KMS-11 (cell line): Measurements from ENCODE around the gene BPIFA2.
"Not testable (repeated sequence)": the region's sequence is repeated elsewhere in the genome, so short reads cannot be mapped to it uniquely, and the experiment has no call there.

Source experiments
- H2AFZ ChIP-seq: fragments of 200-600 bp; sonication (generic); 2 replicates; pipeline ENCODE4 v1.6.1; 2016; ENCODE audit warnings: antibody characterized with exemption, mixed run types, low read depth
- H3K27ac ChIP-seq: fragments of 200-600 bp; sonication (generic); 2 replicates; pipeline ENCODE4 v1.6.1; 2016; ENCODE audit warnings: mild to moderate bottlenecking, mixed run types
- H3K27me3 ChIP-seq: fragments of 200-600 bp; sonication (generic); 2 replicates; pipeline ENCODE4 v1.6.1; 2017; ENCODE audit warnings: mild to moderate bottlenecking, low read depth, mixed run types, moderate library complexity; ENCODE audit not compliant: insufficient read depth
- H3K36me3 ChIP-seq: fragments of 200-600 bp; sonication (generic); 2 replicates; pipeline ENCODE4 v1.6.1; 2017; ENCODE audit warnings: mild to moderate bottlenecking, mixed run types; ENCODE audit not compliant: insufficient read depth
- H3K4me1 ChIP-seq: fragments of 200-600 bp; sonication (generic); 2 replicates; pipeline ENCODE4 v1.6.1; 2016; ENCODE audit warnings: mild to moderate bottlenecking, low read depth, mixed run types; ENCODE audit not compliant: poor library complexity, severe bottlenecking
- H3K4me2 ChIP-seq: fragments of 200-600 bp; sonication (generic); 2 replicates; pipeline ENCODE4 v1.7.0; 2016; ENCODE audit warnings: mild to moderate bottlenecking, mixed run types
- H3K4me3 ChIP-seq: fragments of 200-600 bp; sonication (generic); IDR thresholded peaks from 2 replicates; pipeline ENCODE4 v1.6.1; 2017; ENCODE audit warnings: low read depth, low read length, mixed read lengths; ENCODE audit not compliant: insufficient read depth
- H3K79me2 ChIP-seq: fragments of 200-600 bp; sonication (generic); 2 replicates; pipeline ENCODE4 v1.6.1; 2016; ENCODE audit warnings: low read depth, mixed run types; ENCODE audit not compliant: insufficient read depth
- H3K9ac ChIP-seq: fragments of 200-600 bp; sonication (generic); 2 replicates; pipeline ENCODE4 v1.6.1; 2016; ENCODE audit warnings: mild to moderate bottlenecking, mixed run types
- H4K20me1 ChIP-seq: fragments of 200-600 bp; sonication (generic); 2 replicates; pipeline ENCODE4 v1.6.1; 2016; ENCODE audit warnings: mild to moderate bottlenecking, mixed run types; ENCODE audit not compliant: insufficient read depth
- TF ChIP-seq, protein P1 (sequence below): fragments of 200-600 bp; sonication (generic); conservative IDR thresholded peaks from 2 replicates; pipeline ENCODE4 v1.6.1; 2017; ENCODE audit warnings: low read depth, mild to moderate bottlenecking, antibody characterized with exemption, low read length, moderate library complexity, mixed read lengths

Gene BPIFA2

DNA sequence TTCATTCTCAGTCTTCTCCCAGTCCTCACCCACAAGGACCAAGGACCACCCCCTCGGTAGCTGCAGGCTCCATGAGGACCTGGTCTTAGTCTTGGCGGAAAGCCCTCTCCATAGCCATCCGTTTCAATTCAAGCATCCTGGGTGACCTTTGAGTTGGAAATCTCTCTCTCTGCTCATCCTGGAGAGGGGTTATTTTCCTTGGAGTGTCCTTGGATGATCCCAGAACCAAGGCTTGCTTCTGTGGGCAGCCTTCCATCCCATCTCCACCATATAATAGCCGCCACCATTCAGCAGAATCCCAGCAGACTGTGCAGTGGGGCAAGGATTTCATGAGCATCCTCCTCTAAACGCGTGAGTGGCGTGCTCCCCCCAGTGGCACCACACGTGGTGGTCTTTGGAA, at the start of gene BPIFA2:
BPIFA2 (plus strand) TSS at position 301 of the 400 bp plus-strand sequence. CDS start 987 bp downstream, outside the sequence.
- Histone ChIP-seq H2AFZ (no peak within 1 kb of the TSS), H4K20me1 (no peaks in the 10 kb centered on the region), H3K27ac (no peak within 1 kb of the TSS), H3K9ac (no peak within 1 kb of the TSS), H3K4me3 (no peak within 1 kb of the TSS), H3K36me3 (no peaks in the 10 kb centered on the region), H3K79me2 (no peaks in the 10 kb centered on the region), H3K27me3 (no peaks in the 10 kb centered on the region; the same call in 1 of the 2 replicates), H3K4me1 (no peaks in the 10 kb centered on the region), H3K4me2 (no peak within 1 kb of the TSS)
- TF ChIP-seq, protein P1, sequence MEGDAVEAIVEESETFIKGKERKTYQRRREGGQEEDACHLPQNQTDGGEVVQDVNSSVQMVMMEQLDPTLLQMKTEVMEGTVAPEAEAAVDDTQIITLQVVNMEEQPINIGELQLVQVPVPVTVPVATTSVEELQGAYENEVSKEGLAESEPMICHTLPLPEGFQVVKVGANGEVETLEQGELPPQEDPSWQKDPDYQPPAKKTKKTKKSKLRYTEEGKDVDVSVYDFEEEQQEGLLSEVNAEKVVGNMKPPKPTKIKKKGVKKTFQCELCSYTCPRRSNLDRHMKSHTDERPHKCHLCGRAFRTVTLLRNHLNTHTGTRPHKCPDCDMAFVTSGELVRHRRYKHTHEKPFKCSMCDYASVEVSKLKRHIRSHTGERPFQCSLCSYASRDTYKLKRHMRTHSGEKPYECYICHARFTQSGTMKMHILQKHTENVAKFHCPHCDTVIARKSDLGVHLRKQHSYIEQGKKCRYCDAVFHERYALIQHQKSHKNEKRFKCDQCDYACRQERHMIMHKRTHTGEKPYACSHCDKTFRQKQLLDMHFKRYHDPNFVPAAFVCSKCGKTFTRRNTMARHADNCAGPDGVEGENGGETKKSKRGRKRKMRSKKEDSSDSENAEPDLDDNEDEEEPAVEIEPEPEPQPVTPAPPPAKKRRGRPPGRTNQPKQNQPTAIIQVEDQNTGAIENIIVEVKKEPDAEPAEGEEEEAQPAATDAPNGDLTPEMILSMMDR: no peak

DNA sequence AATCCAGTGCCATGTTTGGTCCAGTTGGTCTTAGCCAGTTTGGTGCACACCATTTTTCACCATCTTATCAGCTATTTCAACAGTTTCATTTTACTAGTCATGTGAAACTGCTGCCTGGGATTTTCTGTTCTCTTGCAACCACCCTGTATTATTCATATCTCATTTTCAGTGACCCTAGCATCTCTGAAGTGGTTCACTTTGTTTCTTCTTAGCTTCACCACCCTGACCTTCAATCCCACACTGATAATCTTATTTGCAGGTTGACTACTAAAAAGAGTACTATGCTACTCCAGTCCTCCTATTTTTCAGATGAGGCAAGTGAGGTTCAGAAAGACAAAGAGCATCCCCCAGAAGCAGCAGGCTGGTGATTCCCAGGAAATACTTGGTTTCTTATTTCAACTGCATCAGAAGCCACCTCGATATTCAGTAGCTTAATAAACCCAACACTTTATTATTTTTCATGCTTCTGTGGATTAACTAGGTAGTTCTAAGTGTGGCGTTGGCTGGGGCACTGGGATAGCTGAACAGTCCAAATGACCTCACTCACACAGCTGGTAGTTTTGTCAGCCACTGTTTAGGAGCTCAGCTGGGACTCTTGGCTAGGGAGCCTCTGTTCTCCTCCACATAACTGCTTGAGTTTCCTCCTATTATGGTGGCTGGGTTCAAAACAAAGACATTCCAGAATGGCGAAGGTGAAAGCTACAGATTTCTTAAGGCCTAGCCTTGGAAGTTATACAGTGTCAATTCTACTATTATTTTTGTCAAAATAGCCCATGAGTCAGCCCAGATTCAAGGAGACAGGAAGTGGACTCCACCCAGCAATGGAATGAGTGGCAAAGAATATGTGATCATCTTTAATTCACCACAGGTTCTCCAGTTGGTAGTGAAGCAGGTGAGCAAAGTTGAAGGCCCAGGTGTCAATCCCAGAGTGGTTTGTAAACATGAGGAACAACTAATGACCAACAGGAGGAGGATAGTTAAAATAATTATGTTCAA, 47.9 kb upstream of the BPIFA2 start:
- TF ChIP-seq, protein P1: no peak
- no peaks in the 10 kb centered on the region for H3K36me3 ChIP-seq
- peaks cover 22% of the 10 kb centered on the region for H3K4me1 ChIP-seq
- peak overlapping the region; percentile 18; the same call in 1 of the 2 replicates for H3K4me2 ChIP-seq
- no peak overlapping the region for H2AFZ ChIP-seq
- H3K27me3 ChIP-seq: no peaks in the 10 kb centered on the region
- peak overlapping the region; percentile 16; the same call in 1 of the 2 replicates for H3K27ac ChIP-seq
- H3K9ac ChIP-seq: no peak overlapping the region
- no peaks in the 10 kb centered on the region for H3K79me2 ChIP-seq
- no peaks in the 10 kb centered on the region for H4K20me1 ChIP-seq
- no peak overlapping the region for H3K4me3 ChIP-seq

- H4K20me1 ChIP-seq: no peaks in the 10 kb centered on the region
- H3K36me3 ChIP-seq: no peaks in the 10 kb centered on the region
- H3K4me1 ChIP-seq: peaks cover 22% of the 10 kb centered on the region
- H3K4me3 ChIP-seq: no peak overlapping the region
- H2AFZ ChIP-seq: no peak overlapping the region
- H3K27me3 ChIP-seq: no peaks in the 10 kb centered on the region
- no peak overlapping the region for H3K9ac ChIP-seq
- H3K79me2 ChIP-seq: no peaks in the 10 kb centered on the region
- TF ChIP-seq, protein P1: no peak
- no peak overlapping the region for H3K4me2 ChIP-seq
- no peak overlapping the region for H3K27ac ChIP-seq
Measured at GRCh38 chr20:33120934-33121333, 47.0 kb upstream of the BPIFA2 start.

DNA sequence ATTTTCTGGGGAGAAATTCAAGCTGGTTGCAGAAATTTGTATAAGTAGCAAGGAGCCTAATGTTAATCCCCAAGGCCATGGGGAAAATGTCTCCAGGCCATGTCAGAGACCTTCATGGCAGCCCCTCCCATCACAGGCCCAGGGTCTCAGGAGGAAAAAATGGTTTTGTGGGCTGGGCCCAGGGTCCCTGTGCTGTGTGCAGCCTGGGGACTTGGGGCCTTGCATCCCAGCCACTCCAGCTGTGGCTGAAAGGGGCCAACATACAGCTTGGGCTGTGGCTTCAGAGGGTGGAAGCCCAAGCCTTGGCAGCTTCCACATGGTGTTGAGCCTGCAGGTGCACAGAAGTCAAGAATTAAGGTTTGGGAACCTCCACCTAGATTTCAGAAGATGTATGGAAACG, 45.7 kb upstream of the BPIFA2 start:
- not testable (repeated sequence) for H2AFZ ChIP-seq, H4K20me1 ChIP-seq, H3K27me3 ChIP-seq, H3K9ac ChIP-seq, H3K4me3 ChIP-seq, H3K4me2 ChIP-seq, H3K36me3 ChIP-seq, H3K27ac ChIP-seq, H3K79me2 ChIP-seq
- H3K4me1 ChIP-seq: peaks cover 22% of the 10 kb centered on the region

GRCh38 chr20:33124261-33124660, 43.7 kb upstream of the BPIFA2 start:
- Histone ChIP-seq H3K4me2 (no peak overlapping the region), H3K9ac (no peak overlapping the region), H3K27me3 (no peaks in the 10 kb centered on the region), H3K36me3 (no peaks in the 10 kb centered on the region), H3K27ac (no peak overlapping the region), H3K4me3 (no peak overlapping the region), H3K79me2 (no peaks in the 10 kb centered on the region), H2AFZ (no peak overlapping the region), H4K20me1 (no peaks in the 10 kb centered on the region), H3K4me1 (peaks cover 19% of the 10 kb centered on the region)
- TF ChIP-seq, protein P1: no peak
